ENCODE data around the gene MBTD1. TPM values are rescaled to one million over a fixed set of nuclear protein-coding genes. Genes with fewer than 3 reads are reported as not detected.
A peak's percentile ranks its signal among the peaks of the same experiment; 100 is the strongest.

Gene MBTD1
- total RNA-seq, 4 donors from 2014 or later = 11.2 to 22.4 (median 15.6) TPM

DNA sequence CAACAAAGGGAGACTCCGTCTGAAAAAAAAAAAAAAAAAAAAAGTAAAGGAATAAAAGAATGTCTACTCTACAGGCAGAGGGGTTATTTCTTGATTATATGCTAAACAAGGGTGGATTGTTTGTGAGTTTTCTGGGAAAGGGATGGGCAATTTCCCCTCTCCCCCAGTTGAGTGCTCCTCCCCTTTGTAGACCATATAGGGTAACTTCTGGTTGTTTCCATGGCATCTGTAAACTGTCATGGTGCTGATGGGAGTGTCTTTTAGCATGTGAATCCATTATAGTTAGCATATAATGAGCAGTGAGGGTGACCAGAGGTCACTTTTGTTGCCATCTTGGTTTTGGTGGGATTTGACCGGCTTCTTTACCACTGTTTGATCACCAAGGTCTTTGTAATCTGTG is 110.7 kb downstream of the MBTD1 start:
- DNase-seq (ENCODE audit: low spot score) (no peak), ATAC-seq (ENCODE audit: low FRiP score) (no peak)
- TF ChIP-seq, protein P1, sequence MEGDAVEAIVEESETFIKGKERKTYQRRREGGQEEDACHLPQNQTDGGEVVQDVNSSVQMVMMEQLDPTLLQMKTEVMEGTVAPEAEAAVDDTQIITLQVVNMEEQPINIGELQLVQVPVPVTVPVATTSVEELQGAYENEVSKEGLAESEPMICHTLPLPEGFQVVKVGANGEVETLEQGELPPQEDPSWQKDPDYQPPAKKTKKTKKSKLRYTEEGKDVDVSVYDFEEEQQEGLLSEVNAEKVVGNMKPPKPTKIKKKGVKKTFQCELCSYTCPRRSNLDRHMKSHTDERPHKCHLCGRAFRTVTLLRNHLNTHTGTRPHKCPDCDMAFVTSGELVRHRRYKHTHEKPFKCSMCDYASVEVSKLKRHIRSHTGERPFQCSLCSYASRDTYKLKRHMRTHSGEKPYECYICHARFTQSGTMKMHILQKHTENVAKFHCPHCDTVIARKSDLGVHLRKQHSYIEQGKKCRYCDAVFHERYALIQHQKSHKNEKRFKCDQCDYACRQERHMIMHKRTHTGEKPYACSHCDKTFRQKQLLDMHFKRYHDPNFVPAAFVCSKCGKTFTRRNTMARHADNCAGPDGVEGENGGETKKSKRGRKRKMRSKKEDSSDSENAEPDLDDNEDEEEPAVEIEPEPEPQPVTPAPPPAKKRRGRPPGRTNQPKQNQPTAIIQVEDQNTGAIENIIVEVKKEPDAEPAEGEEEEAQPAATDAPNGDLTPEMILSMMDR (IDR thresholded peaks at IDR 0.05) = no peak

DNA sequence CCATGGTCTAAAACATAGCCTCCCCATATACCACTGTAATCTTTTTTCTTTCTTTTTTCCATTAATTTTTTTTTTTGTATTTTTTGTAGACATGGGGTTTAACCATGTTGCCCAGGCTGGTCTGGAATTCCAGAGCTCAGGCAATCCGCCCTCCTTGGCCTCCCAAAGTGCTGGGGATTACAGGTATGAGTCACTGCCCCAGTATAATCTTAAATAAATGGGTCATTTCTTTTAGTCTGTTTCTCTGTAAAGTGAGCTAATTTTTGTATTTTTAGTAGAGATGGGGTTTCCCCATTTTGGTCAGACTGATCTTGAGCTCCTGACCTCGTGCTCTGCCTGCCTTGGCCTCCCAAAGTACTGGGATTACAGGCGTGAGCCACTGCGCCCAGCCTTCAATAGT is 112.2 kb downstream of the MBTD1 start:
- ATAC-seq (ENCODE audit: low FRiP score) = peak; percentile 42
- TF ChIP-seq, protein P1 (IDR thresholded peaks at IDR 0.05) = no peak
- no peak for DNase-seq (ENCODE audit: low spot score)

DNA sequence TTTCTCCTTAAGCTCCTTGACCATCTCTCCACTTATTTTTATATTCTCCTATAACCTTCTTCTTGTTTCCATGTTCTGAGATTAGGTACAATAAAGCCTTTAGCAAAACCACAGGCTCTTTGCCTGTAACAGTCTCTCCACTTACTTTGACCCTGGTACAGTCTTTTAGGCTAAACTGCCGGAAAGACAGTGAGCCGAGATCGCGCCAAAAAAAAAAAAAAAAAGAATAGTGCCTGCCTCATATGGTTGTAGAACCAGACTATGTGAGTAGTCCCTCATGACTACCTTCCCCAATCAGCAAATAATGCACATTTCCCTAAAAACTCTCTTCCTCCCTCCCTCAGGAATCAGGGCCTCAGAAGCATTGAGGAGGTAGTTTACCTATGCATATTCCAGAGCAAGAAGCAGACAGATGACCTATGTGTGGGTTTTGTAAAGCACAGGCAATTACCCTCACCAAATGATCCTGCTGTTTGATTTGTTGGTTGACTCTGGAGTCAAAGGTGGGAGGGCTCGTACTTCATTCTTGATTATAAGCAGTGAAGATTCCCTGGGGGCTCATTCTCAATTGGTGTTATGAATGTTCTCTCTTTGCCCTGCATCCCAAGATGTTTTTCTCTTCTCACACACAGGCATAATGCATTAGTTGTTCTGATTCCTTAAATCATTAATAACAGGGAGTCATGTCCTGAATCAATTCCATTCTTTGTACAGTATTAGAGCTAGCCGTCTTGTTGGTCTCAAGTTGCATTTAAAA is 115.4 kb downstream of the MBTD1 start:
- DNase-seq (ENCODE audit: low spot score) (no peak), ATAC-seq (ENCODE audit: low FRiP score) (no peak)
- TF ChIP-seq, protein P1 (IDR thresholded peaks at IDR 0.05) = no peak

DNA sequence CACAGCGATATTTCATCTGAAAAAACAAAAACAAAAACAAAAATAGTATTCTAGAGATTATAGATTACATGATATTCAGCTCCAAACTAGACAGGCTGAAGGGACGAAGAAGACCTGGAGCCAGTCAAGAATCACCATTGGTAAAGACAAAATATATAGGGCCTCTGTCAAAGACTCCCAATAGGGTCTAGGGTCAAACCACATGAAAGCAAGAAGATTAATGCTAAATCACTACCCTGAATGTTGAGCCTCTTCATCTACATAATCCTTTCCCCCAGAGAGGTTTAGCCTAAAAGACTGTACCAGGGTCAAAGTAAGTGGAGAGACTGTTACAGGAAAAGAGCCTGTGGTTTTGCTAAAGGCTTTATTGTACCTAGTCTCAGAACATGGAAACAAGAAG is 117.3 kb downstream of the MBTD1 start:
- ATAC-seq (ENCODE audit: low FRiP score) = no peak
- TF ChIP-seq, protein P1 (IDR thresholded peaks at IDR 0.05) = no peak
- no peak for DNase-seq (ENCODE audit: low spot score)

DNA sequence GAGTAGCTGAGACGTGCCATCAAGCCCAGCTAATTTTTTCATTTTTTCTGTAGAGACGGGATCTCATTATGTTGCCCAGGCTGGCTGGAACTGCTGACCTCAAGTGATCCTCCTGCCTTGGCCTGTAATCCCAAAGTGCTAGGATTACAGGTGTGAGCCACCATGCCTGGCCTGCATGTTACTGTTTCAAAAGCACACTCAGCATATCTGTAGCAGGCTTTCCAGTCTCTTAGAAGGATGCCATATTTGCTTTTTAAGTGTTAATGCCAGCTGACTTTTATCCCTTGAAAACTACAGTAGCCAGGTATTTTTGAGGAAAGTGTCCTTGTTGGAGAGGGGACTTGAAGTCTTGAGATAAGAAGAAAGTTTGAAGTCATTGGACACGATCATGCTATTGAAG is 123.9 kb downstream of the MBTD1 start:
- ATAC-seq (ENCODE audit: low FRiP score) = no peak
- no peak for DNase-seq (ENCODE audit: low spot score)
- TF ChIP-seq, protein P1 (IDR thresholded peaks at IDR 0.05) = no peak

DNA sequence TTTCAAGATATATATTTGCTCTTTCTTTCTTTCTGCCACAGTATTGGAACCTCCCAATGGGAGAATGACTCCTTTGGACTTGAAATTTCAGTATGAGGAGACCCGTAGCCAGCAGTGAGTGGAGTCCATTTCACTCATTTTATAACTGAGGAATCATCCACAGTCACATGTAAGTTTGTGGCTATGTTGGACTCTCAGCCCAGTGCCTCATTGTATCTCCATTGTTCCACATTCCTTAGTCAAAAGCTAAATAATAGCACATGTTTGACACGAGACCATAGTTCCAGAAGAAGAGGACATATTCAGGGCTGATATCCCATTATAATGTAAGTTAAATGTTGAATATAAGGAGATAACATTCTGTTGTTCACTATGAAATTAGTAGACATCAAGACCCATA is 126.5 kb downstream of the MBTD1 start:
- ATAC-seq (ENCODE audit: low FRiP score) = no peak

DNA sequence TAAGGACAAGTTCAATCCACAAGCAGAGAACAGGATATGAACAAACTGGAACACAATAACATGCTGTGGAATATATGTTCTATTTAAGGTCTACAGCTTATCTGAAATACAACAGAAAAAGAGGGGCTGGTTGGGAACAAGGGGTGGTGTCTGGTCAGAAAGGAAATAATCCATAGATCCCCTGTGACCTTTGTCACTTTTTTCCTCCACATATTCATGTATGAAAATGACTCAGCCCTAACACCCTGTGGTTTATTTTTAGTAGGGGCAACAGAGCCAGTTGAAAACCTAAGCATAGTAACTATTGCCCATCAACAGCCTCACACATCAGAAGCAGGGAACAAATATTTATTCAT is 126.9 kb downstream of the MBTD1 start:
- ATAC-seq (ENCODE audit: low FRiP score) (no peak), DNase-seq (ENCODE audit: low spot score) (no peak)
- TF ChIP-seq, protein P1 (IDR thresholded peaks at IDR 0.05) = no peak

More for the DNA sequence above, 126.5 kb downstream of the MBTD1 start:
- no peak for DNase-seq (ENCODE audit: low spot score)
- TF ChIP-seq, protein P1 (IDR thresholded peaks at IDR 0.05) = no peak
